Stimulated activated CD4-positive, alpha-beta T cell treated with anti-CD3 and anti-CD28 coated beads, Interleukin-4, amount 100 ng/mL, for 48 hours (primary cell): ENCODE measurements around the gene HIRIP3.
A peak's percentile ranks its signal among the peaks of the same experiment; 100 is the strongest.

Source experiments
- DNase-seq, 2 donors: peaks; one replicate each; pipeline ENCODE4 v3.0.0-alpha.2; 2020; ENCODE audit warnings: low read depth in 2 of 2

The HIRIP3 gene

GRCh38 chr16:29999605-30000004, 4.2 kb upstream of the HIRIP3 start:
- no peak for DNase-seq

GRCh38 chr16:29996766-29997250, 1.4 kb upstream of the HIRIP3 start:
- DNase-seq = no peak

- peak; percentile 99 for DNase-seq
Observed at GRCh38 chr16:29995911-29996765, 721 bp upstream of the HIRIP3 start, which contains the start of gene INO80E. TSS of gene INO80E (plus strand) at chr16:29996241. CDS start at chr16:29996311, 70 bp downstream.

GRCh38 chr16:29994600-29995323, 655 bp downstream of the HIRIP3 start:
- DNase-seq = peak; percentile 70 to 74

- DNase-seq = no peak
Observed at GRCh38 chr16:29993903-29994599, 1.4 kb downstream of the HIRIP3 start.

- DNase-seq = no peak
Observed at GRCh38 chr16:29993191-29993902, 2.1 kb downstream of the HIRIP3 start.

GRCh38 chr16:29992344-29992967, 3.0 kb downstream of the HIRIP3 start:
- no peak for DNase-seq

- DNase-seq = no peak
Observed at GRCh38 chr16:29991571-29991904, 3.9 kb downstream of the HIRIP3 start.

- DNase-seq = no peak
Observed at GRCh38 chr16:29990883-29991570, 4.4 kb downstream of the HIRIP3 start.

GRCh38 chr16:29990034-29990433, 5.4 kb downstream of the HIRIP3 start:
- no peak for DNase-seq

- DNase-seq = no peak
Observed at GRCh38 chr16:29989111-29989858, 6.1 kb downstream of the HIRIP3 start.

GRCh38 chr16:29988346-29989075, 6.9 kb downstream of the HIRIP3 start:
- no peak for DNase-seq

- DNase-seq = no peak
Observed at GRCh38 chr16:29987371-29988085, 7.9 kb downstream of the HIRIP3 start.

- DNase-seq = no peak
Observed at GRCh38 chr16:29986931-29987330, 8.5 kb downstream of the HIRIP3 start.

GRCh38 chr16:29986231-29986630, 9.2 kb downstream of the HIRIP3 start:
- no peak for DNase-seq

GRCh38 chr16:29985271-29985811, 10.1 kb downstream of the HIRIP3 start:
- no peak for DNase-seq

- no peak for DNase-seq
Observed at GRCh38 chr16:29984764-29985147, 10.7 kb downstream of the HIRIP3 start.

- no peak for DNase-seq
Observed at GRCh38 chr16:29984137-29984763, 11.2 kb downstream of the HIRIP3 start.
